ENCODE data around the gene USH2A. TPM values are rescaled to one million over a fixed set of nuclear protein-coding genes. Genes with fewer than 3 reads are reported as not detected.

USH2A gene
- polyA plus RNA-seq, 1 of the 3 experiments (the other 2 are of a cell fraction): under 0.01 TPM

DNA sequence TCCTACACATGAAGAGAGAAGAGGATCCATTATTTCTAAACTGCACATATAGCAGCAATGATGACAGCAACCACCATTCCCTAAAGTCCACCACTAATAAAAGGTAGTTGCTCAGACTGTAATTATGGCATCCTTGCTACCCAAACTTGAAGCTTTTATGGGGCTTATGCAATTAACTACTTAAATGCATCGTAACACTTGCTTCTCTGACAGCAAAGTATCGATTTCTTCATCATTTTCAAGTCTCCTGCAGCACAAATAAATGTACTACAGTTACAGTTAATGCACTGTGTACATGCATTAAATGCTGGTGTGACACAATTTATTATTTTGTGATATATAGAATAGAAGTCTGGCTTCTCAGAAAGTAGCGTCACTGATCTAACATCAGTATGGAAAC is 241.7 kb downstream of the USH2A start:
- no peak overlapping the region for H3K9ac ChIP-seq
- no peak for TF ChIP-seq GABPA (IDR thresholded peaks at IDR 0.05; ENCODE audit: low read depth)
- no peak for TF ChIP-seq TEAD4 (IDR thresholded peaks at IDR 0.05; ENCODE audit: borderline replicate concordance, insufficient read depth)
- no peak for TF ChIP-seq RFX5 (IDR thresholded peaks at IDR 0.05; ENCODE audit: low read length)
- no peak for TF ChIP-seq NFIC (IDR thresholded peaks at IDR 0.05; ENCODE audit: borderline replicate concordance)
- no peak for TF ChIP-seq NRF1 (IDR thresholded peaks at IDR 0.05; ENCODE audit: low read depth, low read length)
- POLR2A ChIA-PET: no interaction called here
- H3K9me2 ChIP-seq: no peaks in the 10 kb centered on the region
- no peaks in the 10 kb centered on the region for H4K20me1 ChIP-seq (ENCODE audit: insufficient read depth)
- no peaks in the 10 kb centered on the region for H3K27me3 ChIP-seq (ENCODE audit: insufficient read depth)
- no peaks in the 10 kb centered on the region for H3K36me3 ChIP-seq (replicated peaks in 1 of 2; ENCODE audit: control insufficient read depth in 1 of 2, insufficient read depth in 2 of 2, low read length in 1 of 2)
- H3K9me3 ChIP-seq: no peaks in the 10 kb centered on the region
- DNase-seq: no peak
- peaks cover 12 to 15% of the 10 kb centered on the region in 2 experiments; a peak in 3 of 4 replicates for H3K4me1 ChIP-seq (ENCODE audit: control insufficient read depth in 1 of 2, insufficient read depth in 2 of 2, low read depth in 1 of 2, low read length in 1 of 2)
- no peak overlapping the region for H3K27ac ChIP-seq (ENCODE audit: low read depth in 2 of 2, low read length in 1 of 2)
- peaks cover 6% of the 10 kb centered on the region for H3F3A ChIP-seq (replicated peaks; ENCODE audit: insufficient read depth)
- H3K4me3 ChIP-seq (ENCODE audit: low read depth in 2 of 2, low read length in 1 of 2): no peak overlapping the region
- H3K4me2 ChIP-seq: no peak overlapping the region
- CTCF ChIA-PET: interaction anchor here (4.6 kb wide), 1 partner anchor 40 kb away, joined by 20 read pairs; no protein-coding TSS in a partner anchor
- H3K79me2 ChIP-seq (ENCODE audit: insufficient read depth): no peaks in the 10 kb centered on the region
- WGBS (ENCODE audit: low lambda C conversion rate): 57% methylated on average over 3 of the region's 3 CpGs
- H2AFZ ChIP-seq (ENCODE audit: low read depth): no peak overlapping the region

GRCh38 chr1:216178281-216178680 is 245.0 kb downstream of the USH2A start:
- H3K9me3 ChIP-seq: no peaks in the 10 kb centered on the region
- peaks cover 6 to 11% of the 10 kb centered on the region in 2 experiments; a peak in 3 of 4 replicates for H3K4me1 ChIP-seq (ENCODE audit: control insufficient read depth in 1 of 2, insufficient read depth in 2 of 2, low read depth in 1 of 2, low read length in 1 of 2)
- H3K4me2 ChIP-seq: no peak overlapping the region
- H3K9ac ChIP-seq: no peak overlapping the region
- H3K27me3 ChIP-seq (ENCODE audit: insufficient read depth): no peaks in the 10 kb centered on the region
- H2AFZ ChIP-seq (ENCODE audit: low read depth): no peak overlapping the region
- ChIA-PET POLR2A (no interaction called here), CTCF (interaction anchor here (2.0 kb wide), 1 partner anchor 43 kb away, joined by 4 read pairs; no protein-coding TSS in a partner anchor)
- no peaks in the 10 kb centered on the region for H3K36me3 ChIP-seq (replicated peaks in 1 of 2; ENCODE audit: control insufficient read depth in 1 of 2, insufficient read depth in 2 of 2, low read length in 1 of 2)
- TF ChIP-seq SMC3 (IDR thresholded peaks at IDR 0.05; ENCODE audit: low read depth, low read length): no peak
- no peak for TF ChIP-seq GABPA (IDR thresholded peaks at IDR 0.05; ENCODE audit: low read depth)
- no peak for TF ChIP-seq NRF1 (IDR thresholded peaks at IDR 0.05; ENCODE audit: low read depth, low read length)
- TF ChIP-seq TEAD4 (IDR thresholded peaks at IDR 0.05; ENCODE audit: borderline replicate concordance, insufficient read depth): no peak
- no peaks in the 10 kb centered on the region for H3K79me2 ChIP-seq (ENCODE audit: insufficient read depth)
- no peak for DNase-seq
- peaks cover 2% of the 10 kb centered on the region for H3F3A ChIP-seq (replicated peaks; ENCODE audit: insufficient read depth)
- H3K27ac ChIP-seq (ENCODE audit: low read depth in 2 of 2, low read length in 1 of 2): no peak overlapping the region
- no peaks in the 10 kb centered on the region for H3K9me2 ChIP-seq
- no peak overlapping the region for H3K4me3 ChIP-seq (ENCODE audit: low read depth in 2 of 2, low read length in 1 of 2)
- H4K20me1 ChIP-seq (ENCODE audit: insufficient read depth): no peaks in the 10 kb centered on the region

DNA sequence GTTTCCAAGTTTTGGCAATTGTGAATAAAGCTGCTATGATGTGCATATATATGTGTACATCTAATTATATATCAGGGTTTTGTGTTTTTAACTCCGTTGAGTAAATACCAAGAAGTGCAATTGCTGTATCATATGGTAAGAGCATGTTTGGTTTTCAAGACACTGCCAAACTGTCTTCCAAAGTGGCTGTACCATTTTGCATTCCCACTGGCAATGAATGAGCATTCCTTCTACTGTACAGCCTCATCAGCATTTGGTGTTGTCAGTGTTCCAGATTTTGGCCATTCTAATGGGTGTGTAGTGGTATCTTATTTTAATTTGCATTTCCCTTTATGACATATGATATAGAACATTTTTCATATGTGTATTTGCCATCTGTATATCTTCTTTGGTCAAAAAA is 246.3 kb downstream of the USH2A start:
- no peaks in the 10 kb centered on the region for H3K79me2 ChIP-seq (ENCODE audit: insufficient read depth)
- DNase-seq: no peak
- no peaks in the 10 kb centered on the region for H3K9me3 ChIP-seq
- no peak overlapping the region for H3K4me3 ChIP-seq (ENCODE audit: low read depth in 2 of 2, low read length in 1 of 2)
- H3K4me1 ChIP-seq (ENCODE audit: control insufficient read depth in 1 of 2, insufficient read depth in 2 of 2, low read depth in 1 of 2, low read length in 1 of 2): peaks cover 0 to 3% of the 10 kb centered on the region in 2 experiments; a peak in 2 of 4 replicates
- H3K36me3 ChIP-seq (replicated peaks in 1 of 2; ENCODE audit: control insufficient read depth in 1 of 2, insufficient read depth in 2 of 2, low read length in 1 of 2): no peaks in the 10 kb centered on the region
- no peak overlapping the region for H3K9ac ChIP-seq
- H4K20me1 ChIP-seq (ENCODE audit: insufficient read depth): no peaks in the 10 kb centered on the region
- no peak overlapping the region for H3K27ac ChIP-seq (ENCODE audit: low read depth in 2 of 2, low read length in 1 of 2)
- ChIA-PET POLR2A (no interaction called here), CTCF (interaction anchor here (2.0 kb wide), 1 partner anchor 44 kb away, joined by 4 read pairs; no protein-coding TSS in a partner anchor)
- no peak overlapping the region for H2AFZ ChIP-seq (ENCODE audit: low read depth)
- H3K9me2 ChIP-seq: no peaks in the 10 kb centered on the region
- H3K4me2 ChIP-seq: no peak overlapping the region
- no peaks in the 10 kb centered on the region for H3K27me3 ChIP-seq (ENCODE audit: insufficient read depth)
- WGBS (ENCODE audit: low lambda C conversion rate): 33% methylated on average over 1 of the region's 1 CpG
- H3F3A ChIP-seq (replicated peaks; ENCODE audit: insufficient read depth): no peaks in the 10 kb centered on the region
- TF ChIP-seq SIN3A (IDR thresholded peaks at IDR 0.05; ENCODE audit: borderline replicate concordance, low read depth, low read length): no peak
- no peak for TF ChIP-seq TAF1 (IDR thresholded peaks at IDR 0.05; ENCODE audit: borderline replicate concordance, low read depth, low read length)
- TF ChIP-seq TEAD4 (IDR thresholded peaks at IDR 0.05; ENCODE audit: borderline replicate concordance, insufficient read depth): no peak
- no peak for TF ChIP-seq RAD21 (IDR thresholded peaks at IDR 0.05; ENCODE audit: low read length)
- no peak for TF ChIP-seq YY1 (IDR thresholded peaks at IDR 0.05; ENCODE audit: low read depth)
- no peak for TF ChIP-seq IRF3 (IDR thresholded peaks at IDR 0.05; ENCODE audit: low read depth, low read length)
- no peak for TF ChIP-seq NRF1 (IDR thresholded peaks at IDR 0.05; ENCODE audit: low read depth, low read length)
- no peak for TF ChIP-seq GABPA (IDR thresholded peaks at IDR 0.05; ENCODE audit: low read depth)
- TF ChIP-seq MAX (IDR thresholded peaks at IDR 0.05; ENCODE audit: low read depth): no peak
- TF ChIP-seq REST (IDR thresholded peaks at IDR 0.05; ENCODE audit: low read depth, low read length): no peak
- TF ChIP-seq JUND (IDR thresholded peaks at IDR 0.05): no peak
- no peak for TF ChIP-seq CHD2 (IDR thresholded peaks at IDR 0.05; ENCODE audit: low read length, partially characterized antibody)
- no peak for TF ChIP-seq PBX3 (IDR thresholded peaks at IDR 0.05)
